NCI-H2227 (cell line): Measurements from ENCODE around the gene SLAMF1.
"Not testable (repeated sequence)": the region's sequence is repeated elsewhere in the genome, so short reads cannot be mapped to it uniquely, and the experiment has no call there.

ENCODE experiments used
- DNase-seq: peaks from one replicate; lab custom pipeline; 2025; ENCODE audit not compliant: unreplicated experiment; lab: John Stamatoyannopoulos, UW

SLAMF1 gene

DNA sequence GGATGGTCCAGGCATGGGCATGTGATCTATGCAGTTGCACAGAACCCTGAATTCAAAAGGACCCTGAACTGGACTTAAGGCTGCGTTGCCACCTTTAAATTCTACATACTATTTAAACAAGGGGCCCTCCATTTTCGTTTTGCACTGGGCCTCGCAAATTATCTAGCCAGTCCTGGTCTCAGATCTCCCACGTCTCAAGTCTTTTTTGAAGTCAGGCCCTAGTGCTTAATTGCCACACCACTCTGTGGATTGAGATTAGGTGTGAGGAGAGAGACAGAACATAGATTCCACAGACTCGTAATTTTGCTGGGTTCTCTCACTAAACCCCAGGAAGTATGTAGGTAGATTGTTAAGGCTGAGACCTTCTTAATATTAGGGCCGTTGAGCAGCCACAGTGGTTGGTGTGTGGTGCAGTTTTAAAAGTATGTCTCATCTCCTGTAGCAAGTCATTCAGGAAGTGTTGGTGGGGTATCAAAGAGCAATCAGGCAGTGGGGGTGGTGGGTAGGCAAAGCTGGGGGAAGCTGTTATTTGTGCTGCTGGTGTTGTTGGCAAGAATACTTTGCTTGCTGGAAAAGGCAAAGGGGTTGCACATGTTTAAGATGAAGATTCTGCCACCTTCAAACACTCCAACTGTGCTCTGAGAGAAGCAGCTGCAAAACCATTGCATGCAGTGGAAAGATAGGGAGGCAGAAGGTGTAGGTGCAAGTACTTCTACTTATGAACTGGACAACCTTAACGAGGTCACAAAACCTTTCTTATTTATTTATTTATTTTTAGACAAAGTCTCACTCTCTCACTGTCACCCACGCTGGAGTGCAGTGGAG lies 78.8 kb downstream of the SLAMF1 start:
- DNase-seq: no peak

DNA sequence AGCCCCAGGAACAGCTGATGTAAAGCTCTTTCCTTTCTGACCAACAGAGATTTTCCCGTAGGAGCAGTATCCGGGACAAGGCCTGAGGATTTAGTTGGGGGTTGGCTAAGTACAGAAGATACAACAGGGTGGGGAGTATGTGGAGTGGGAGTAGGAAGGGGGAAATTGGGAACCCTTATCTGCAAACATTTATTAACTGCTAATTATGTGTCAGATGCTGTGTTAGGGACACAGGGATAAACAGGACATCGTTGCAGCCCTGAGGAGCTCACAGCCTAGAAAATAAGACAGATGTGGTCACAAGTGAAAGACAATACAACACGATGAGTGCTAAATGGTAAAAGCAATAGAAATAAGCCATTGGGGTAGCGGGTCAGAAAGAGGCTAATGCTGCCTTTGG lies 79.5 kb downstream of the SLAMF1 start:
- no peak for DNase-seq

DNA sequence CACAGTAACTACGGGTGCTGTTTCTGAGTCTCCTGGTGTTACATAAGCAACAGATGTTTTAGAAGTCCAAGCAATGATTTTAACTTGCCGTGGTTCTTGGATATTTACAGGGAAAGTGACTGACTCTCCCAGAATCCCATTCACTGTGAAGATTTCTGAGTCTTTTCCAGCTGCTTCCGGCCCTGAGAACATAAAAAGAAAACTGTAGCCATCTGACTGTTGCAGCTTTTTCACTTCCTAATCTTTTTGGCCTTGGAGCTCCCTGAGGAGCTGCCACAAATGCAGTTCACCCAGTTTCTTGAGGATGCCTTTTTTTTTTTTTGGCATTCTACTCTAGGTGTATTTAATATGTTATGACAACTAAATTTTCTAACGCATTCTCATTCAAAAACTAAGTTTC lies 81.3 kb downstream of the SLAMF1 start:
- DNase-seq: no peak

DNA sequence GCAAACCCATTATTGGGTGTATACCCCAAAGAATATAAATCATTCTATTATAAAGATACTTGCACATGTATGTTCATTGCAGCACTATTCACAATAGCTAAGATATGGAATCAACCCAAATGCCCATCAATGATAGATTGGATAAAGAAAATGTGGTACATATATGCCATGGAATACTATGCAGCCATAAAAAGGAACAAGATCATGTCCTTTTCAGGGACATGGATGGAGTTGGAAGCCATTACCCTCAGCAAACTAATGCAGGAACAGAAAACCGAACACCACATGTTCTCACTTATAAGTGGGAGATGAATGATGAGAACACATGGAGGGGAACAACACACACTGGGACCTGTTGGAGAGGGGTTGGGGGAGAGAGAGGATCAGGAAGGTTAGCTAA lies 83.6 kb downstream of the SLAMF1 start:
- DNase-seq: not testable (repeated sequence)

DNA sequence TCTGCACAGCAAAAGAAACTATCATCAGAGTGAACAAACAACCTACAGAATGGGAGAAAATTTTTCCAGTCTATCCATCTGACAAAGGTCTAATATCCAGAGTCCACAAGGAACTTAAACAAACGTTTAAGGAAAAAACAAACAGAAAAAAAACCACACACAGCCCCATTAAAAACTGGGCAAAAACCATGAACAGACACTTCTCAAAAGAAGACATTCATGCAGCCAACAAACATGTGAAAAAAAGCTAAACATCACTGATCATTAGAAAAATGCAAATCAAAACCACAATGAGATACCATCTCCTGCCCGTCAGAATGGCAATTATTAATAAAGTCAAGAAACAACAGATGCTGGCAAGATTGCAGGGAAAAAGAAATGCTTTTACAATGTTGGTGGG lies 84.1 kb downstream of the SLAMF1 start:
- DNase-seq: not testable (repeated sequence)

DNA sequence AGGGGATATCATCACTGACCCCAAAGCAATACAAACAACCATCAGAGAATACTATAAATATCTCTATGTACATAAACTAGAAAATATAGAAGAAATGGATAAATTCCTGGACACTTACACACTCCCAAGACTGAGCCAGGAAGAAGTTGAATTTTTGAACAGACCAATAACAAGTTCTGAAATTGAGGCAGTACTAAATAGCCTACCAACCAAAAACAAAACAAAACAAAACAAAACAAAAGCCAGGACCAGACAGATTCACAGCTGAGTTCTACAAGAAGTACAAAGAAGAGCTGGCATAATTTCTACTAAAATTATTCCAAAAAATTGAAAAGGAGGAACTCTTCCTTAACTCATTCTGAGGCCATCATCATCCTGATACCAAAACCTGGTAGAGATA lies 86.0 kb downstream of the SLAMF1 start:
- DNase-seq: no peak

DNA sequence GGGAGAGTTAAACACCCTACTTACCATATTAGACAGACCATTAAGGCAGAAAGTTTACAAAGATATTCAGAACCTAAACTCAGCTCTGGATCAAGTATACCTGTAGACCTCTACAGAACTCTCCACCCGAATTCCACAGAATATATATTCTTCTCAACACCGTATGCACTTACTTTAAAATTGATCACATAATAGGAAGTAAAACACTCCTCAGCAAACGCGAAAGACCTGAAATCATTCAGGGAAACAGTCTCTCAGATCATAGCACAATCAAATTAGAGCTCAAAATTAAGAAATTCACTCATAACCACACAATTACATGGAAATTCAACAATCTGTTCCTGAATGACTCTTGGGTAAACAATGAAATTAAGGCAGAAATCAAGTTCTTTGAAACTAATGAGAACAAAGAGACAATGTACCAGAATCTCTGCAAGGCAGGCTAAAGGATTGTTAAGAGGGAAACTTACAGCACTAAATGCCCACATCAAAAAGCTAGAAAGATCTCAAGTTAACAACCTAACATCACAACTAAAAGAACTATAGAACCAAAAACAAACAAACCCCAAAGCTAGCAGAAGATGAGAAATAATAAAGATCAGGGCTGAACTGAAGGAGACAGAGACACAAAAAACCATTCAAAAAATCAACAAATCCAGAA lies 86.7 kb downstream of the SLAMF1 start:
- no peak for DNase-seq

DNA sequence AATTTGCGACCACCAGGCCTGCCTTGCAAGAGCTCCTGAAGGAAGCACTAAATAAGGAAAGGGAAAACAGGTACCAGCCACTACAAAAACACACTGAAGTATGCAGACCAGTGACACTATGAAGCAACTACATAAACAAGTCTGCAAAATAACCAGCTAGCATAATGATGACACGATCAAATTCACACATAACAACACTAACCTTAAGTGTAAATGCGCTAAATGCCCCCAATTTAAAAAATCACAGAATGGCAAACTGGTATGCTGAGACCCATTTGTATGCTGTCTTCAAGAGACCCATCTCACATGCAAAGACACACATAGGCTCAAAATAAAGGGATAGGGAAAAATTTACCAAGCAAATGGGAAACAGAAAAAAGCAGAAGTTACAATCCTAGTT lies 87.4 kb downstream of the SLAMF1 start:
- not testable (repeated sequence) for DNase-seq

DNA sequence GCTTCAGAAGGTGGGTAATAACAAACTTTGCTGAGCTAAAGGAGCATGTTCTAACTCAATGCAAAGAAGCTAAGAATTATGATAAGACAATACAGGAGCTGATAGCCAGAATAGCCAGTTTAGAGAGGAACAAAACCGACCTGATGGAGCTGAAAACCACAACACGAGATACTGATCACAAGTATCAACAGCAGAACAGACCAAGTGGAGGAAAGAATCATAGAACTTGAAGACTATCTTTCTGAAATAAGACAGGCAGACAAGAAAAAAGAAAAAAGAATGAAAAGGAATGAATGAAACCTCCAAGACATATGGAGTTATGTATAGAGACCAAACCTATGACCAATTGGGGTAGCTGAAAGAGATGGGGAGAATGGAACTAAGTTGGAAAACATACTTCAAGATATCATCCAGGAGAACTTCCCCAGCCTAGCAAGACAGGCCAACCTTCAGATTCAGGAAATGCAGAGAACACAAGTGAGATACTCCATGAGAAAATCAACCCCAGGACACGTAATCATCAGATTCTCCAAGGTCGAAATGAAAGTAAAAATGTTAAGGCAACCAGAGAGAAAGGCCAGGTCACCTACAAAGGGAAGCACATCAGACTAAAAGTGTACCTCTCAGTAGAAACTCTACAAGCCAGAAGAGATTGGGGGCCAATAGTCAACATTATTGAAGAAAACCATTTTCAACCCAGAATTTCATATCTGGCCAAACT lies 88.0 kb downstream of the SLAMF1 start:
- DNase-seq: no peak
